HepG2 (cell line): Measurements from ENCODE around the gene MADCAM1. TPM values are rescaled to one million over a fixed set of nuclear protein-coding genes. Genes with fewer than 3 reads are reported as not detected.

Experiments used
- ETV5 ChIP-seq: IDR thresholded peaks from 2 replicates; pipeline ENCODE4 v1.6.1; 2018; ENCODE audit warnings: missing biosample characterization, missing genetic modification reagents, inconsistent platforms, borderline replicate concordance
- FOSL2 ChIP-seq: sonication (generic); formaldehyde crosslinking; IDR thresholded peaks from 2 replicates; pipeline ENCODE4 v1.4.0; 2020; ENCODE audit warnings: missing genetic modification reagents
- KLF6 ChIP-seq: IDR thresholded peaks from 2 replicates; pipeline ENCODE4 v1.8.0; 2016; ENCODE audit warnings: missing biosample characterization, missing genetic modification reagents
- MAFK ChIP-seq, 2 experiments: IDR thresholded peaks in 1 of 2; conservative IDR thresholded peaks in 1 of 2; 2 replicates each; pipeline ENCODE4 v1.6.1; 2011; ENCODE audit warnings: improper control_type of control experiment in 2 of 2, low read length in 2 of 2
- MIER2 ChIP-seq: IDR thresholded peaks from 2 replicates; pipeline ENCODE4 v1.6.1; 2016; ENCODE audit warnings: missing biosample characterization, missing genetic modification reagents
- PAF1 ChIP-seq: IDR thresholded peaks from 2 replicates; pipeline ENCODE4 v1.6.1; 2016; ENCODE audit warnings: missing genetic modification reagents, missing compliant biosample characterization
- PRMT3 ChIP-seq: sonication (generic); formaldehyde crosslinking; IDR thresholded peaks from 2 replicates; pipeline ENCODE4 v1.8.1; 2022; ENCODE audit warnings: low read depth, mild to moderate bottlenecking, moderate library complexity, missing genetic modification reagents, borderline replicate concordance
- RBFOX2 ChIP-seq: fragments of 200-400 bp; formaldehyde crosslinking; IDR thresholded peaks from 2 replicates; pipeline ENCODE4 v1.6.1; 2017; ENCODE audit warnings: low read depth, mild to moderate bottlenecking, low read length
- RXRB ChIP-seq: IDR thresholded peaks from 2 replicates; pipeline ENCODE4 v1.6.1; 2016; ENCODE audit warnings: borderline replicate concordance, missing genetic modification reagents, missing compliant biosample characterization
- SOX5 ChIP-seq: IDR thresholded peaks from 2 replicates; pipeline ENCODE4 v1.6.1; 2016; ENCODE audit warnings: borderline replicate concordance
- SP1 ChIP-seq, 2 experiments: fragments of 450-650 bp in 1 of 2; sonication (generic) in 1 of 2; formaldehyde crosslinking in 1 of 2; IDR thresholded peaks; 2 replicates each; pipeline versions ENCODE4 v1.4.0 to v1.6.1; 2016 to 2020; ENCODE audit warnings: missing genetic modification reagents in 1 of 2
- THAP11 ChIP-seq: IDR thresholded peaks from 2 replicates; pipeline ENCODE4 v1.6.1; 2016; ENCODE audit warnings: missing biosample characterization, missing genetic modification reagents
- ZBTB38 ChIP-seq: sonication (generic); formaldehyde crosslinking; IDR thresholded peaks from 2 replicates; pipeline ENCODE4 v1.5.1; 2020; ENCODE audit warnings: mild to moderate bottlenecking, missing genetic modification reagents
- ZNF335 ChIP-seq: sonication (generic); formaldehyde crosslinking; IDR thresholded peaks from 2 replicates; pipeline ENCODE4 v1.4.0; 2020; ENCODE audit warnings: missing genetic modification reagents
- ZNF350 ChIP-seq: sonication (generic); formaldehyde crosslinking; IDR thresholded peaks from 2 replicates; pipeline ENCODE4 v1.4.0; 2020; ENCODE audit warnings: mild to moderate bottlenecking, low read depth, missing genetic modification reagents, borderline replicate concordance
- ZNF441 ChIP-seq: sonication (generic); formaldehyde crosslinking; IDR thresholded peaks from 2 replicates; pipeline ENCODE4 v1.7.0; 2021; ENCODE audit warnings: missing genetic modification reagents, borderline replicate concordance
- ZNF451 ChIP-seq: sonication (generic); formaldehyde crosslinking; IDR thresholded peaks from 2 replicates; pipeline ENCODE4 v1.5.0; 2020; ENCODE audit warnings: mild to moderate bottlenecking, missing genetic modification reagents
- polyA plus RNA-seq, 8 experiments: library from polyadenylated mRNA; depleted of rRNA in 3 of 8; stranded (reverse) in 7 of 8; unstranded in 1 of 8; fragments of >200 nt; fragmentation: Illumina TruSeq in 4 of 8; extraction: Trizol in 4 of 8; gene quantifications; 2 replicates each; pipeline versions ENCODE4 v1.2.1 to v1.2.3, GENCODE V29; 2011 to 2016; ENCODE audit warnings: low read depth in 4 of 8, missing spikeins in 1 of 8, mixed read lengths in 1 of 8; ENCODE audit not compliant: insufficient read depth in 1 of 8
- total RNA-seq, 5 experiments: library from RNA; depleted of rRNA; stranded (reverse); fragments of >200 nt; fragmentation: Illumina TruSeq; extraction: Trizol; gene quantifications; 2 replicates each; pipeline ENCODE4 v1.2.3, GENCODE V29; 2016; ENCODE audit warnings: low read depth in 1 of 5
- TF ChIP-seq, protein P1 (sequence below): sonication (generic); formaldehyde crosslinking; IDR thresholded peaks from 2 replicates; pipeline ENCODE4 v1.4.0; 2020; ENCODE audit warnings: missing genetic modification reagents, low read depth, mild to moderate bottlenecking, borderline replicate concordance
- TF ChIP-seq, protein P2 (sequence below): sonication (generic); formaldehyde crosslinking; IDR thresholded peaks from 2 replicates; pipeline ENCODE4 v1.5.1; 2020; ENCODE audit warnings: mild to moderate bottlenecking, missing genetic modification reagents
- TF ChIP-seq, protein P3 (sequence below): sonication (generic); formaldehyde crosslinking; IDR thresholded peaks from 2 replicates; pipeline ENCODE4 v1.4.0; 2020; ENCODE audit warnings: missing genetic modification reagents
- TF ChIP-seq, protein P4 (sequence below): sonication (generic); formaldehyde crosslinking; IDR thresholded peaks from 2 replicates; pipeline ENCODE4 v1.5.0; 2020; ENCODE audit warnings: missing genetic modification reagents
- TF ChIP-seq, protein P5 (sequence below): sonication (generic); formaldehyde crosslinking; IDR thresholded peaks from 2 replicates; pipeline ENCODE4 v1.5.0; 2020; ENCODE audit warnings: mild to moderate bottlenecking, missing genetic modification reagents

The MADCAM1 gene
- total and polyA plus RNA-seq, 2 of the 13 experiments (the other 11 are each of a cell fraction or from before 2014, with no cell fraction given): 0.29 to 0.33 TPM

DNA sequence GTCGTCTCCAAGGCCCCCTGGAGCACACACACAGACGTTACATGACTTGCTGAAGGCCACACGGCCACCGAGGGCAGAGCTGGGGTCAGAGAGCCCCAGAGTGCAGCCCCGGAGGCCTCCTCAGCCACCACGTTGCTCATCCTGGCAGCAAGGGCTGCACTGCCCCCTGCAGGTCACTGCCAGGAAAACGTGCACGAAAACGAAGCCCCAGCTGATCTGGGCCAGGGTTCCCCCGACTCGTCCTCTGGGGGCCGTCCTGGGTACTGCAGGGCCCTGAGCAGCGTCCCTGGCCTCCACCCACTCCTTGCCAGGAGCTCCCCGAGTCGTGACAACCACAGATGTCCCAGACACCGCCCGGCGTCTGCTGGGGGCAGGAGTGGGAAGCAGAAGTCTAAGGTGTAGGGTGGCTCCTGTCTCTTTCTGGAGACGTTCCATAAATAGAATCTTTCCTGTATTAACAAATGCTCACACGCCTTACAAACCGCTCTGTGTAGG lies 14.4 kb downstream of the MADCAM1 start (continued):
- peak; percentile 89 for TF ChIP-seq THAP11 (CRISPR knock-in tag)
- TF ChIP-seq ETV5 (CRISPR knock-in tag): peak; percentile 33; the same call in 1 of the 2 replicates
- no peak for TF ChIP-seq SP1 (IDR thresholded peaks at IDR 0.05)
- TF ChIP-seq SP1 (CRISPR knock-in tag; IDR thresholded peaks at IDR 0.05): peak; percentile 56
- TF ChIP-seq, protein P1, sequence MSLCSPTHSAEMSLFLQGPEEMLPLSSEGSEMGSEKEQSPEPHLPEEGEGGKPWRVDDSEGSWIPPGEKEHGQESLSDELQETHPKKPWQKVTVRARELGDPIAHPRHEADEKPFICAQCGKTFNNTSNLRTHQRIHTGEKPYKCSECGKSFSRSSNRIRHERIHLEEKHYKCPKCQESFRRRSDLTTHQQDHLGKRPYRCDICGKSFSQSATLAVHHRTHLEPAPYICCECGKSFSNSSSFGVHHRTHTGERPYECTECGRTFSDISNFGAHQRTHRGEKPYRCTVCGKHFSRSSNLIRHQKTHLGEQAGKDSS (CRISPR knock-in tag): peak; percentile 82; the same call in 1 of the 2 replicates
- TF ChIP-seq FOSL2 (CRISPR knock-in tag): peak; percentile 48
- TF ChIP-seq ZBTB38 (CRISPR knock-in tag): peak; percentile 72; the same call in 1 of the 2 replicates
- no peak for TF ChIP-seq PRMT3 (CRISPR knock-in tag)
- TF ChIP-seq, protein P2, sequence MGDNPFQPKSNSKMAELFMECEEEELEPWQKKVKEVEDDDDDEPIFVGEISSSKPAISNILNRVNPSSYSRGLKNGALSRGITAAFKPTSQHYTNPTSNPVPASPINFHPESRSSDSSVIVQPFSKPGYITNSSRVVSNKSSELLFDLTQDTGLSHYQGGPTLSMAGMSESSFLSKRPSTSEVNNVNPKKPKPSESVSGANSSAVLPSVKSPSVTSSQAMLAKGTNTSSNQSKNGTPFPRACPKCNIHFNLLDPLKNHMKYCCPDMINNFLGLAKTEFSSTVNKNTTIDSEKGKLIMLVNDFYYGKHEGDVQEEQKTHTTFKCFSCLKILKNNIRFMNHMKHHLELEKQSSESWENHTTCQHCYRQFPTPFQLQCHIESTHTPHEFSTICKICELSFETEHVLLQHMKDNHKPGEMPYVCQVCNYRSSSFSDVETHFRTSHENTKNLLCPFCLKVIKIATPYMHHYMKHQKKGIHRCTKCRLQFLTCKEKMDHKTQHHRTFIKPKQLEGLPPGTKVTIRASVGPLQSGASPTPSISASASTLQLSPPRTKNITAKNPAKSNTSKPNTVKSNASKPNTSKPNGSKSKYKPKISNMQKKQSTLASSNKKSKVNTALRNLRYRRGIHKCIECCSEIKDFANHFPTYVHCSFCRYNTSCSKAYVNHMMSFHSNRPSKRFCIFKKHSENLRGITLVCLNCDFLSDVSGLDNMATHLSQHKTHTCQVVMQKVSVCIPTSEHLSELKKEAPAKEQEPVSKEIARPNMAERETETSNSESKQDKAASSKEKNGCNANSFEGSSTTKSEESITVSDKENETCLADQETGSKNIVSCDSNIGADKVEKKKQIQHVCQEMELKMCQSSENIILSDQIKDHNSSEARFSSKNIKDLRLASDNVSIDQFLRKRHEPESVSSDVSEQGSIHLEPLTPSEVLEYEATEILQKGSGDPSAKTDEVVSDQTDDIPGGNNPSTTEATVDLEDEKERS (CRISPR knock-in tag): 0 out of 2 replicates have a peak, but pooled peaks have one; percentile 36
- no peak for TF ChIP-seq ZNF335 (CRISPR knock-in tag)
- TF ChIP-seq RBFOX2: peak; percentile 53; the same call in 1 of the 2 replicates
- TF ChIP-seq, protein P3, sequence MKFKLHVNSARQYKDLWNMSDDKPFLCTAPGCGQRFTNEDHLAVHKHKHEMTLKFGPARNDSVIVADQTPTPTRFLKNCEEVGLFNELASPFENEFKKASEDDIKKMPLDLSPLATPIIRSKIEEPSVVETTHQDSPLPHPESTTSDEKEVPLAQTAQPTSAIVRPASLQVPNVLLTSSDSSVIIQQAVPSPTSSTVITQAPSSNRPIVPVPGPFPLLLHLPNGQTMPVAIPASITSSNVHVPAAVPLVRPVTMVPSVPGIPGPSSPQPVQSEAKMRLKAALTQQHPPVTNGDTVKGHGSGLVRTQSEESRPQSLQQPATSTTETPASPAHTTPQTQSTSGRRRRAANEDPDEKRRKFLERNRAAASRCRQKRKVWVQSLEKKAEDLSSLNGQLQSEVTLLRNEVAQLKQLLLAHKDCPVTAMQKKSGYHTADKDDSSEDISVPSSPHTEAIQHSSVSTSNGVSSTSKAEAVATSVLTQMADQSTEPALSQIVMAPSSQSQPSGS (CRISPR knock-in tag): peak; percentile 82
- TF ChIP-seq PAF1 (CRISPR knock-in tag): no peak
- TF ChIP-seq ZNF441 (CRISPR knock-in tag): no peak
- TF ChIP-seq ZNF350 (CRISPR knock-in tag): peak; percentile 65; the same call in 1 of the 2 replicates
- TF ChIP-seq KLF6 (CRISPR knock-in tag): 0 out of 2 replicates have a peak, but pooled peaks have one; percentile 46
- TF ChIP-seq RXRB (CRISPR knock-in tag): peak; percentile 61
- TF ChIP-seq, protein P4, sequence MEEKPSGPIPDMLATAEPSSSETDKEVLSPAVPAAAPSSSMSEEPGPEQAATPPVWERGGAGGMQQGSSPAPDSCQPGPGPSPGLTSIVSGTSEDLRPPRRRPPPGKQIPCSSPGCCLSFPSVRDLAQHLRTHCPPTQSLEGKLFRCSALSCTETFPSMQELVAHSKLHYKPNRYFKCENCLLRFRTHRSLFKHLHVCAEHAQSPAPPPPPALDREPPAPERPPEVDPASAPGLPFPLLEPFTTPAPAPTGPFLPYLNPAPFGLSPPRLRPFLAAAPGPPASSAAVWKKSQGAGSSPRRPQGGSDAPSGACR (CRISPR knock-in tag): peak; percentile 80
- 0 out of 2 replicates have a peak, but pooled peaks have one; percentile 33 for TF ChIP-seq MIER2 (CRISPR knock-in tag)
- TF ChIP-seq, protein P5, sequence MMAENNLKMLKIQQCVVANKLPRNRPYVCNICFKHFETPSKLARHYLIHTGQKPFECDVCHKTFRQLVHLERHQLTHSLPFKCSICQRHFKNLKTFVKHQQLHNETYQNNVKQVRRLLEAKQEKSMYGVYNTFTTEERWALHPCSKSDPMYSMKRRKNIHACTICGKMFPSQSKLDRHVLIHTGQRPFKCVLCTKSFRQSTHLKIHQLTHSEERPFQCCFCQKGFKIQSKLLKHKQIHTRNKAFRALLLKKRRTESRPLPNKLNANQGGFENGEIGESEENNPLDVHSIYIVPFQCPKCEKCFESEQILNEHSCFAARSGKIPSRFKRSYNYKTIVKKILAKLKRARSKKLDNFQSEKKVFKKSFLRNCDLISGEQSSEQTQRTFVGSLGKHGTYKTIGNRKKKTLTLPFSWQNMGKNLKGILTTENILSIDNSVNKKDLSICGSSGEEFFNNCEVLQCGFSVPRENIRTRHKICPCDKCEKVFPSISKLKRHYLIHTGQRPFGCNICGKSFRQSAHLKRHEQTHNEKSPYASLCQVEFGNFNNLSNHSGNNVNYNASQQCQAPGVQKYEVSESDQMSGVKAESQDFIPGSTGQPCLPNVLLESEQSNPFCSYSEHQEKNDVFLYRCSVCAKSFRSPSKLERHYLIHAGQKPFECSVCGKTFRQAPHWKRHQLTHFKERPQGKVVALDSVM (CRISPR knock-in tag): peak; percentile 73
- TF ChIP-seq MAFK (conservative IDR thresholded peaks at IDR 0.05 in 1 of 2, IDR thresholded peaks at IDR 0.05 in 1 of 2; ENCODE audit: low read length in 2 of 2): no peak
- 0 out of 2 replicates have a peak, but pooled peaks have one; percentile 21 for TF ChIP-seq SOX5 (CRISPR knock-in tag)
- 0 out of 2 replicates have a peak, but pooled peaks have one; percentile 68 for TF ChIP-seq ZNF451 (CRISPR knock-in tag)
